ENCODE measurements around the gene HESX1.

The HESX1 gene

DNA sequence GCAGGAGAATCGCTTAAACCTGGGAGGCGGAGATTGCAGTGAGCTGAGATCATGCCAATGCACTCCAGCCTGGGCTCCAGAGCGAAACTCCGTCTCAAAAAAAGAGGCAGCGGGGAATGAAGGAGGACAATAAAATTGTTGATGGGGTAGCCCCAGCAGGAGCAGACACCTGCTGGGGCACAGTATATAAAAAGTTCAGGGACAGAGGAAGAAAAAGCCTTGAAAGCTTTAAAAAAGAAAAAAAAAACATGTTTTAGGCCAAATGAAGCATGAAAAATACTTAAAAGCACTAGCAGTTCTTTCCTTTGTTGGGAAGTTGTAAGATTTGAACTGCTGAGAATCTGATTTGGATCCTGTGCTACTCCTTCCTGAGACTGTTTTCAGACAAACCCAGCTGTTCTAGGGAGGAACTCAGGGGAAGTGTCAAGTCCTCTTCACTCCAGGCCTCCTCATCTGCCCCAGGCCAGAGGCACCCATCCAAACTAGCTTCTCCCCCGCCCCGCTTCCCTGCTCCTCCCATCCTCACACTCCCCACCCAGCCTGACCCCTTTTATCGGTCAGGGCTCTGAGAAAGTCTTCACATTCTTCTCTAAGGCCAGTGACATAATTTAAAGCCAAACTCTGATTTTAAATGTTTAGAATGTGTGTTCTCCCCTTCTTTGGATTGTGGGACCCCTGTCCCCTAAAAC is 39.6 kb downstream of the HESX1 start:
- H3K27me3 Mint-ChIP-seq: peaks cover 66% of the 10 kb centered on the region

DNA sequence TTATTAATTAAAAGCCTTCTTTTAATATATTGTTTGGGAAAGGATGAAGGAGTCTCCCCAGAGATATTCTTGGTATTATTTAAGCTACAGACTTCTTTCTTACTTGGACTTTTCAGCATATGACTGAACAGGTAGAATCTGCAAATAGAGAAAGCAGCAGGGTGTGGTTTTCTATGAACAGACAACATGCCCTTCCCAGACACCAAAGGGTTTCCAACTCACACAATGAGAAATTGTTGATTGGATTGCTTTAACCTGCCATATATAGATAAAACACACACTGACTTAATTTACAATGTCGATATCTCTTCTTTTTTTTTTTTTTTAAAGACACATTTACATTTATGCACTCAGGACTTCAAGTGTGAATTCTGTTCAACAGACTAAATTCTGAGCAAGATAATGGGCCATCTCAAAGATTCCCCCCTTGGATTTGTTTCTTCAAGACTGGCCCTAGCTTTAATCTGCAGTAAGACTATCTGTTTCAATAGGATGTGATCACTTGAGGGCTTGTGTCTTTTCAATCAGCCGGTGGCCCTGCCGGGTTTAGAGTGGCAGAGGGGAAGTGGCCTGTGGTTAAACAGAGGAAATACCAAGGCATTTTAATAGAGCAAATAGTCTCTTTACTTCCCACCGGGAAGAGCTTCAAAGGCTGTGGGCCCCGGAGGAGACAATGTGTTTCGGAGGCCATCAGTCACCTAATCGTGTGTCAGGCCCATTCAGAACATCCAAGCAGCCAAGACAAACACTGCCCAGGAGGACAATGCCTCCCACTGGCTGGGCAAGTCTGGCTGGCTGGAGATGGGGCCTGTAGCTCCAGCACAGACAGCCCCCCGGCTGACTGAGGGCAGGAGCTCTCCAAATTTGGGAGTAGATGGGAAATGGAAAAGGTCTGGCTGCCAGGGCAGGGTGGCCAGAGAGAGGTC is 40.7 kb downstream of the HESX1 start:
- H3K4me1 Mint-ChIP-seq (ENCODE audit: low read depth): peaks cover 16% of the 10 kb centered on the region
- H3K36me3 Mint-ChIP-seq (ENCODE audit: low read depth): no peaks in the 10 kb centered on the region
- no peaks in the 10 kb centered on the region for H3K9me3 Mint-ChIP-seq
- peaks cover 64% of the 10 kb centered on the region for H3K27me3 Mint-ChIP-seq
- H3K27ac Mint-ChIP-seq: no peak overlapping the region
- H3K4me3 Mint-ChIP-seq: no peak overlapping the region

More for the DNA sequence above, 39.6 kb downstream of the HESX1 start:
- no peak overlapping the region for H3K27ac Mint-ChIP-seq
- no peaks in the 10 kb centered on the region for H3K36me3 Mint-ChIP-seq (ENCODE audit: low read depth)
- peaks cover 20% of the 10 kb centered on the region for H3K4me1 Mint-ChIP-seq (ENCODE audit: low read depth)
- H3K4me3 Mint-ChIP-seq: no peak overlapping the region
- no peaks in the 10 kb centered on the region for H3K9me3 Mint-ChIP-seq

DNA sequence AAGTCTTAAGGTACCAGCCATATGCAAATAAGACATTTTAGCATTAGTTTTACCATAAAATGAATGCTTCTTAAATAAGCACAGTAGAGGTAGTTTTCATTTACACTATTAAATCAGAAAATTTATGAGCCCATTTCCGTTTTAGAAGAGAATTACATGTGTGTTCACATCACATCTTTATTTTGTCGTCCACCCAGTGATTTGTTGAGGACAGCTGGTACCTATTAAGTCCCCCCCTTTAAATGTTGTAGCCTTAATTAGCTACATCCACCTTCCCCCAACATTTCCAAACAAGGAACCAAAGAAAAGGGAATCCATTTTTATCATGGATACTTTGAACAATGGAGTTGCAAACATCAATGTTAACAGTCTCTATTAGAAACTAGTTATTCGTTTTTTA is 41.5 kb downstream of the HESX1 start:
- no peaks in the 10 kb centered on the region for H3K9me3 Mint-ChIP-seq
- H3K36me3 Mint-ChIP-seq (ENCODE audit: low read depth): no peaks in the 10 kb centered on the region
- peaks cover 58% of the 10 kb centered on the region for H3K27me3 Mint-ChIP-seq

DNA sequence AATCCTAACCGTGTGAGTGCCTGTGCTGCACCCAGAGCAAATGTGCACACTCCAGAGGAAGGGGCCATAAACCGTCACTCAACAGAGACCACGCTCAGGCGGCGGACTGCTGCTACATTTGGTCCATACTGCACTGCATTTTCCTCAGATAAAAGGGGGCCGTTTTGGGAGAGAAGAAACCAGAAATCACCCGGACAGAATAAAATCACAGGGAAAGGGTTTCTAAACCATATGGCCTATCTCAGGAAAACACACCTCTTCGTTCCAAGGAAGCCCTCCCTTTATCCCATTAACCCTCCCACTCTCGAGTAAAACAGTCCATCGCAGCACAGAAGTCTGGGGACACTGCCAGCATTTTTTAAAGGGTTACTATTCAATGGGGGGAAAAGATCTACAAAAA is 42.2 kb downstream of the HESX1 start:
- H3K36me3 Mint-ChIP-seq (ENCODE audit: low read depth): no peaks in the 10 kb centered on the region
- H3K9me3 Mint-ChIP-seq: no peaks in the 10 kb centered on the region
- peaks cover 11% of the 10 kb centered on the region for H3K4me1 Mint-ChIP-seq (ENCODE audit: low read depth)
- H3K27me3 Mint-ChIP-seq: peaks cover 50% of the 10 kb centered on the region
- H3K27ac Mint-ChIP-seq: no peak overlapping the region
- no peak overlapping the region for H3K4me3 Mint-ChIP-seq

More for the DNA sequence above, 41.5 kb downstream of the HESX1 start:
- Mint-ChIP-seq H3K4me1 (ENCODE audit: low read depth) (peaks cover 12% of the 10 kb centered on the region), H3K4me3 (no peak overlapping the region), H3K27ac (no peak overlapping the region)

DNA sequence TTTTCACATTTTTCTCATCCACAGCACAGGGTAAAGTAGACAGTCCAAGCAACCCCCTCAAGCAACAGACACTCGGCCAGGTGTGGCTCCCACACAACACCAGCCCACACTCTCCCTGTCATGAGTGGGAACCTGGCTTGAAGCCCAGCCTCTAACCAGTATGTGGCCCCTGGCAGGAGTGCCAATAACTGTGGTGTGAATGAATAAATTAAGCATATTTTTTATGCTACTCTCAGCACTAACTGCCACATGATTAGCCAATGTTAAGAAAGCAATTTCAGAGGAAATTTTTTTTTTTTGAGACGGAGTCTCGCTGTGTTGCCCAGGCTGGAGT is 44.5 kb downstream of the HESX1 start:
- H3K36me3 Mint-ChIP-seq (ENCODE audit: low read depth): no peaks in the 10 kb centered on the region
- H3K4me3 Mint-ChIP-seq: no peak overlapping the region
- no peak overlapping the region for H3K27ac Mint-ChIP-seq
- H3K27me3 Mint-ChIP-seq: peaks cover 37% of the 10 kb centered on the region
- H3K4me1 Mint-ChIP-seq (ENCODE audit: low read depth): peaks cover 11% of the 10 kb centered on the region
- H3K9me3 Mint-ChIP-seq: no peaks in the 10 kb centered on the region

DNA sequence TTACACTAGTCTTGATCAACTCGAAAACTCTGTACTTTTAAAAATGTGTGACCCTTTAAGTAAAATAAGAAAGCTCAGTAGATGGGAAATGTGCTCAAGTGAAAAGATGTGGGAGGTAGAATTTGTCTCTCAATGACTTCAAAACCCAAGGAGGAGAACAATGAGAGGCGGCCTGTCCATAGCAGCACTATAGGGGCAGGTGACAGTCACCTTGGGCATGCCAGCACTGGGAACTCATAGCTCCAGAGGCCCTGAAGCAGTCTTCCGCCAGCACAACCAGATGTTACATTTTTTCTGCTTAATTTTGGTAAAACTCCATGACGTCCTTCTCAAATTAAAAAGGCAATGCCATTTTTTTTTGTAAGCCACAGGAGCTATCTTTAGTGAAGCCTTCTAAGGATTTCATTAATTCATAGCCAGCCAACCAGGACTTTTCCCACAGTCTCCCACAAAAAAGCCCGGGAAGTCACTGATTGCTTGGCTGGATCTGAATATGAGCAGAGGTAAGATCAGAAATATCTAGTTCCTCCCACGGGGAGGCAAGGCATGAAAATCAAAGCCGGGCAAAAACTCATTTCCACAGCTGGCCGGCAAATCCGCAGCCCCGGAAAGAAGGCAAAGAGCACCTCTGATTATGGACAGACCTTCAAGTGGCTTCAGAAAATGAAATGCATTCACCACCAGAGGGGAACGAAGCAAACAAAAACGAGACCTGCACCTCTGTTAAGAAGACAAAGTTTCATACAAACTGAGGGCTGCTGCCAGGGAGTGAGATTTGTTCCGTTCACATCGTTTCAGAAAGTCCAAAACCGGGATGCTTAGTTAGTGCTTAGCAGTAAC is 45.1 kb downstream of the HESX1 start:
- no peaks in the 10 kb centered on the region for H3K9me3 Mint-ChIP-seq
- H3K4me3 Mint-ChIP-seq: no peak overlapping the region
- H3K27ac Mint-ChIP-seq: no peak overlapping the region
- H3K4me1 Mint-ChIP-seq (ENCODE audit: low read depth): peaks cover 11% of the 10 kb centered on the region
- H3K27me3 Mint-ChIP-seq: peaks cover 33% of the 10 kb centered on the region
- H3K36me3 Mint-ChIP-seq (ENCODE audit: low read depth): no peaks in the 10 kb centered on the region

DNA sequence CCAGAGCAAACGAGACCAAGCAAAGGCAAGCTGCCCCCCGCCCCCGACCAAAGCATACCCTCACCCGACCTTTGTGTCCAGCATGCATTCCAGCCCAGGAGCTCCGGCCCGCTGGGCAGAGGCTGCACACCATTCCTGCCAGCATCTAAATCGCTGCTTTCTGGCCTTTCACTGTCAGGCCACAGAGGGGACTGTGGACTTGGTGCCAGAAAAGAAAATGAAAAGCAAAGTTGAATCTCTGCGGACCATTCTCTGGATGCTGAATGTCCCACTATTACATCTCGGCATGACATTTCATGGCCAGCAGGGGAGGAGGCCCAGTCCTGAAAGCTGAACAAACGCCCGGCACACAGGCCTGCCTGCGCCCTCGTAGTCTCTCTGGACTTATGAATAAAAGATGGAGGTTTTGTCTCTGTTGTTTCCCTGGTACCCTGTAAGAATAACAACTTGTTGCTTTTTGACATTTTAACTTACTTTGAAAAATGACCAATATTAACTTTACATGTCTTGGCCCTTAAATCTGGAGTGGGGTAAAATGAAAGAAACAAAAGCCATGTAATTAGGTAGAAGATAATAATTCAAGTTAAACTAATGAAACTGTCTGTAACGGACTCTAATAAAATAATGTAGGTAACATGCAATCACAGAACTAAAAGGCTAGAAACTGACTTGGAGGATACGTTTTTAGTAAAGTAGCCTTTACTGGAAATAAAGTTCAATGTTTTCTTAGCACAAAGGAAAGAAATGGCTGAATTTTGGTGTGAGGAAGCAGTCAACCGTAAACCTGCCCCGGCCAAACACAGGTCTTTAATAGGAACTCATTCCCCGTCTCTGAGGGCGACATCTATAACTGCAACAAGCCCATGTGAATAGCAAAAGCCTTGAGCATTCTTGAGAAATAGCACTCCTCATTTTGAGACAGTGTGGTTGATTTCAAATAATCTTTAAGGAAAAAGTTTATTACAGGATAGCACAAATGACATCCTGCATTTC is 47.3 kb downstream of the HESX1 start:
- Mint-ChIP-seq H3K36me3 (ENCODE audit: low read depth) (no peaks in the 10 kb centered on the region), H3K4me3 (no peak overlapping the region), H3K27ac (no peak overlapping the region), H3K27me3 (peaks cover 28% of the 10 kb centered on the region), H3K4me1 (ENCODE audit: low read depth) (no peaks in the 10 kb centered on the region), H3K9me3 (no peaks in the 10 kb centered on the region)

DNA sequence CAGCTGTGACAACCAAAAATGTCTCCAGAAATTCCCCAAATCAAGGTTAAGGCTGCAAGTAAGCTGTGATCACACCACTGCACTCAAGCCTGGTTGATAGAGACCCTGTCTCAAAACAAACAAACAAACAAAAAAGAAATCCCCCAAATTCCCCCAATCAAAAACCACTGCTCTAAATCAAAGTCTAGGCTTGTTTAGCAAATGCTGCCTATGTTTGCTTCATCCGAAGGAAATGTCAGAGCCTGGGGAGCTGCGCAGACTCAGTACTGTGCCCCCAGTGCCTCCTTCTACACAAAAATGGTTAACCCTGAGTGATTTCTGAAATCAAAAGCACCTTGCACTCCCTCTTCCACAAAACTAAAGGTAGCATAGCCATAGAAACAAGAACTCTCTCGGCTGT is 48.0 kb downstream of the HESX1 start:
- no peak overlapping the region for H3K4me3 Mint-ChIP-seq
- no peaks in the 10 kb centered on the region for H3K9me3 Mint-ChIP-seq
- H3K4me1 Mint-ChIP-seq (ENCODE audit: low read depth): no peaks in the 10 kb centered on the region
- H3K36me3 Mint-ChIP-seq (ENCODE audit: low read depth): no peaks in the 10 kb centered on the region
- H3K27me3 Mint-ChIP-seq: peaks cover 27% of the 10 kb centered on the region
- no peak overlapping the region for H3K27ac Mint-ChIP-seq

DNA sequence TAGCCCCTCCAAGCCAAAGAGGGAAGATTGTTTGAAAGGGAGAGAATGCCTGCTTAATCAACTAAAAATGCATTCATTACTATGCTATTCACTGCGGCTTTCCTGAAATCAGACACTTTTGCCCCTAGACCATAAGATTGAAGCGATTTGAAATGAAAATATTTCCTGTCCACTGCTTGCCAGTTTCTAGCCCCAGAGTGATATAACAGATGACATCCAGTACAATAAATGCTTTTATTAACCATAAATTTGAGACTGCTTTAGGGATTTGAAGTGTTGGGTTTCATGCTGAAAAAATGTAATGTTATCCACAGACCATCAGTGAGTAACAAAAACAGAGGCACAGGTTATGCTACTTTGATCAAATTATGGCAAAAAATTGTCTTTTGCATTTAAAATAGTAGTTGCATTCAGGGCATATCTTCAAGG is 48.7 kb downstream of the HESX1 start:
- Mint-ChIP-seq H3K27ac (no peak overlapping the region), H3K36me3 (ENCODE audit: low read depth) (no peaks in the 10 kb centered on the region), H3K27me3 (peaks cover 23% of the 10 kb centered on the region), H3K4me1 (ENCODE audit: low read depth) (no peaks in the 10 kb centered on the region), H3K4me3 (no peak overlapping the region), H3K9me3 (no peaks in the 10 kb centered on the region)

DNA sequence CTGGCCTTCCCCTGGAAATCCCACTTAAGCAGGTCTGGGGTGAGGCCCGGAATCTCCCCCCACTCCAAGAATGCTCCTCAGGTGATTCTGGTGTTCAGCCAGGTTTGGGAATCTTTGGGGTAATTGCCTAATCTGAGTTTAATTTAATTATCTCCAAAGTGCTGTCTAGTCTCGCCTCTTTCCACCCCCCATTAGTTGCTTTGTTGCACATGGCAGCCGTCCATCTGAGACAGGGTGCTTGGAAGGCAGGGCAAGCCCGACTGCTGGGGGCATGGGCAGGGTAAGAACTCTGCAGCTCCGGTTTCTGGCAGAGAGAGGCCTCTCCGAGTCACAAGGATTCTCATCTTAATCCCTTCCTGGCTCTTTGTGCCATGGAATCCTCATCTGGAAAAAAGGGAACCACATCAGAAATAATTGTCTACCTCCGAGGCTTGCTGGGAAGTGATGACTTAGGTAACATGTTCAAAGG is 49.6 kb downstream of the HESX1 start:
- Mint-ChIP-seq H3K27ac (no peak overlapping the region), H3K4me1 (ENCODE audit: low read depth) (no peaks in the 10 kb centered on the region), H3K36me3 (ENCODE audit: low read depth) (no peaks in the 10 kb centered on the region), H3K9me3 (no peaks in the 10 kb centered on the region), H3K27me3 (peaks cover 21% of the 10 kb centered on the region), H3K4me3 (no peak overlapping the region)
